A549 (cell line): ENCODE measurements around the gene DPPA5. TPM values are rescaled to one million over a fixed set of nuclear protein-coding genes. Genes with fewer than 3 reads are reported as not detected.

Experiments
- ATAC-seq, 2 experiments: fragments of 200-7000 bp in 1 of 2; fragments of >200 bp in 1 of 2; cut with Nextera tagmentation in 1 of 2; cut with Tn5 transposase in 1 of 2; 3 replicates each; pipeline versions ENCODE4 v1.8.0 to v1.9.1; 2018 to 2020; ENCODE audit warnings: mild to moderate bottlenecking in 1 of 2, moderate library complexity in 1 of 2
- CTCF ChIA-PET: fragments of 300-600 bp; sonication (Branson Sonifier 250); formaldehyde crosslinking; extraction: SDS; loops from one replicate; lab custom pipeline; 2021; ENCODE audit warnings: antibody characterized with exemption, inconsistent platforms; lab: Yijun Ruan, JAX
- POLR2A ChIA-PET: fragments of 350-600 bp; formaldehyde crosslinking; extraction: SDS; loops from one replicate; lab custom pipeline; 2021; ENCODE audit warnings: antibody characterized with exemption, inconsistent platforms; lab: Yijun Ruan, JAX
- DNase-seq, 2 experiments: peaks; one replicate each; pipeline versions ENCODE4 v3.0.0 to v3.0.0-alpha.2; 2011 to 2016; ENCODE audit warnings: low read depth in 1 of 2, low spot score in 1 of 2
- FAIRE-seq: peaks from 2 replicates; lab custom pipeline; 2011; peaks lifted over from hg19 to GRCh38; lab: Jason Lieb, UNC
- H3K27ac ChIP-seq, 2 experiments: fragments of >200 bp; sonication (Bioruptor Twin); formaldehyde crosslinking; 3 replicates each; pipeline ENCODE4 v1.5.1; 2016 to 2017
- H3K4me1 ChIP-seq: fragments of >200 bp; sonication (Bioruptor Twin); formaldehyde crosslinking; 3 replicates; pipeline ENCODE4 v1.6.1; 2016
- H3K4me2 ChIP-seq: fragments of >200 bp; sonication (Bioruptor Twin); formaldehyde crosslinking; 3 replicates; pipeline ENCODE4 v1.6.1; 2016
- H3K4me3 ChIP-seq: fragments of >200 bp; sonication (Bioruptor Twin); formaldehyde crosslinking; 3 replicates; pipeline ENCODE4 v1.5.1; 2016
- H3K9me3 ChIP-seq: fragments of >200 bp; sonication (Bioruptor Twin); formaldehyde crosslinking; 3 replicates; pipeline ENCODE4 v1.6.1; 2016
- ESRRA ChIP-seq: fragments of 150-350 bp; IDR thresholded peaks from 2 replicates; pipeline ENCODE4 v1.6.1; 2014; ENCODE audit warnings: mild to moderate bottlenecking, low read length, borderline replicate concordance
- FOSB ChIP-seq: fragments of 250-450 bp; sonication (Bioruptor Pico); IDR thresholded peaks from 2 replicates; pipeline ENCODE4 v1.5.0; 2020; ENCODE audit warnings: mild to moderate bottlenecking, moderate library complexity
- FOSL2 ChIP-seq, 2 experiments: fragments of 450-650 bp in 1 of 2; fragments of >200 bp in 1 of 2; sonication (Bioruptor Twin) in 1 of 2; formaldehyde crosslinking; IDR thresholded peaks; 2 replicates each; pipeline versions ENCODE4 v1.5.0 to v1.6.1; 2016 to 2020; ENCODE audit warnings: mild to moderate bottlenecking in 1 of 2, moderate library complexity in 1 of 2
- HEYL ChIP-seq: fragments of 250-450 bp; sonication (Bioruptor Pico); IDR thresholded peaks from 2 replicates; pipeline ENCODE4 v1.8.0; 2021; ENCODE audit warnings: mild to moderate bottlenecking, moderate library complexity
- JUNB ChIP-seq: fragments of >200 bp; sonication (Bioruptor Twin); formaldehyde crosslinking; IDR thresholded peaks from 2 replicates; pipeline ENCODE4 v1.6.1; 2016
- KDM5A ChIP-seq: fragments of 200-600 bp; sonication (generic); IDR thresholded peaks from 2 replicates; pipeline ENCODE4 v1.6.1; 2016; ENCODE audit warnings: antibody characterized with exemption, mild to moderate bottlenecking
- MAFK ChIP-seq: fragments of 450-650 bp; IDR thresholded peaks from 2 replicates; pipeline ENCODE4 v1.6.1; 2014; ENCODE audit not compliant: partially characterized antibody
- MAZ ChIP-seq: fragments of 150-350 bp; IDR thresholded peaks from 2 replicates; pipeline ENCODE4 v1.6.1; 2014; ENCODE audit warnings: antibody characterized with exemption, low read depth, low read length, borderline replicate concordance
- MYC ChIP-seq: IDR thresholded peaks from 2 replicates; pipeline ENCODE4 v1.6.1; 2012; ENCODE audit warnings: mild to moderate bottlenecking, inconsistent platforms, low read length, improper control_type of control experiment, borderline replicate concordance
- RARB ChIP-seq: fragments of 250-450 bp; sonication (Bioruptor Pico); IDR thresholded peaks from 2 replicates; pipeline ENCODE4 v1.8.0; 2021; ENCODE audit warnings: mild to moderate bottlenecking, moderate library complexity
- RCOR1 ChIP-seq: fragments of 150-350 bp; IDR thresholded peaks from 2 replicates; pipeline ENCODE4 v1.6.1; 2014; ENCODE audit warnings: antibody characterized with exemption, low read length, low read depth
- SREBF2 ChIP-seq: fragments of 450-650 bp; IDR thresholded peaks from 2 replicates; pipeline ENCODE4 v1.6.1; 2014; ENCODE audit warnings: mild to moderate bottlenecking, moderate library complexity
- TP53 ChIP-seq: fragments of 250-450 bp; sonication (Bioruptor Pico); IDR thresholded peaks from 2 replicates; pipeline ENCODE4 v1.5.0; 2021; ENCODE audit warnings: mild to moderate bottlenecking, moderate library complexity
- ZC3H11A ChIP-seq: fragments of 450-650 bp; IDR thresholded peaks from 2 replicates; pipeline ENCODE4 v1.6.1; 2014; ENCODE audit warnings: antibody characterized with exemption, mild to moderate bottlenecking
- ZFP36 ChIP-seq: fragments of 450-650 bp; IDR thresholded peaks from 2 replicates; pipeline ENCODE4 v1.6.1; 2014; ENCODE audit warnings: borderline replicate concordance; ENCODE audit not compliant: partially characterized antibody
- WGBS: methylation state at CpG from one replicate; pipeline ENCODE4 v1.1.6; 2017; ENCODE audit errors: missing lambda C conversion rate; 5-methylcytosine and 5-hydroxymethylcytosine counted together
- polyA plus RNA-seq, 4 experiments: library from polyadenylated mRNA; depleted of rRNA in 3 of 4; stranded (reverse); fragments of >200 nt; fragmentation: RNase III in 1 of 4; extraction: RNeasy Plus Mini Kit Qiagen cat#74134 plus additional on column Dnase treatment in 1 of 4; gene quantifications; 2 replicates in 3 of 4; 3 replicates in 1 of 4; pipeline ENCODE4 v1.2.3, GENCODE V29; 2011 to 2017
- TF ChIP-seq, protein P1 (sequence below): fragments of 150-350 bp; IDR thresholded peaks from 2 replicates; pipeline ENCODE4 v1.6.1; 2014; ENCODE audit warnings: low read depth, mild to moderate bottlenecking, low read length
- TF ChIP-seq, protein P2 (sequence below): fragments of >200 bp; sonication (Bioruptor Twin); formaldehyde crosslinking; IDR thresholded peaks from 3 replicates; pipeline ENCODE4 v1.6.1; 2016
- TF ChIP-seq, protein P3 (sequence below): IDR thresholded peaks from 2 replicates; pipeline ENCODE4 v1.6.1; 2012

Gene DPPA5
- polyA plus RNA-seq, 2 of the 4 experiments (the other 2 are of a cell fraction): not detected

DNA sequence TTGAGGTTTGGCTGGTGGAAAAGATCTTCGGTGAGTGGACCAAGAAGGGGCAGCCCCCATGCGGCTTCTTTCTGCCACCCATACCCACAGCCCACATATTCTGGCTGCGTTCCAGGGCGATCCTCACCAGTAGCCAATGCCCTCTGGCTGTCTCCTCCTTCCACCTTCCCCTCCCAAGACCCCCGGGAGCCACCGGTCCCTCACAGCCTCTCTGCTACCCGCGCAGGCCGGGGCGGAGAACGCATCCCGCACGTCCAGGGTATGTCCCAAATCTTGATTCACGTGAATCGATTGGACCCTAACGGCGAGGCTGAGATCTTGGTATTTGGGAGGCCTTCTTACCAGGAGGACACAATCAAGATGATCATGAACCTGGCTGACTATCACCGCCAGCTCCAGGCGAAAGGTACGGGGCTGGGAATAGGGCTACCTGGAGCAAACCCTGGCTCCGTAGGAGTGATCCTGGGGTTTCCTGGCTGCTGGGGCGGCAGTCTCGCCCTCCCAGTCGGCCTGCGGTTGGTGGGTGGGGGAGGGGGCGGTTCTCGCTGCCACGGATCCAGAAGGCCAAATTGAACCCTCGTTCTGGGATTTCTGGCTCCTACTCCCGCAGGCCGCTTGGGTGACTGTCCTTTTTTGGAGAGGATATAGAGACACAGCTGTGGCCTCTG is 8.9 kb upstream of the DPPA5 start:
- ChIA-PET POLR2A (no interaction called here), CTCF (no interaction called here)
- ATAC-seq (no peak), FAIRE-seq (no peak), DNase-seq (no peak)
- Histone ChIP-seq H3K4me2 (no peak overlapping the region), H3K4me3 (no peak overlapping the region), H3K9me3 (no peaks in the 10 kb centered on the region), H3K27ac (no peak overlapping the region), H3K4me1 (no peaks in the 10 kb centered on the region)
- 83% methylated on average over 24 of the region's 31 CpGs for WGBS
- no peak for TF ChIP-seq ESRRA
- no peak for TF ChIP-seq FOSB (CRISPR knock-in tag)
- no peak for TF ChIP-seq MAZ

DNA sequence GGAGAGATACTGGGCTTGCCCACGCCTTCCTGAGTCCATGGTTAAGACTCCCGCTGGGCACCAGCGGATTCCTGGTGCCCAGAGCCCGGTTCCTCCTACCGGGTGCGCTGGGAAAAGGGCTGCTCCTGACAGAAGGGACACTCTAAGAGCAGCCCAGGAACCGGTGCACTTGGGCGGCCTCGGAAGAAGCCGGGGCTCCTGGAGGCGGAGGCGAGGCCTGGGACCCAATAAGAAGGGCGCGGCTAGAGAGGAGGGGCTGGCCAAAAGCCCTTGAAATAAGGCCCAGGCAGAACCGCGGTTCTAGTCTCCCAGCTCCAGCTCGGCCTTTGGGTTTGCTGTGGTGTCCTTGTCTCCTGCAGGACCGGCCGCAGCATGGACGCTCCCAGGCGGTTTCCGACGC is 8.3 kb upstream of the DPPA5 start, which contains the start of gene KHDC3L:
Gene KHDC3L (plus strand): TSS at position 301 of the 400 bp plus-strand sequence. CDS start 72 bp downstream, at position 373.
- no peak within 1 kb of the TSS for H3K4me2 ChIP-seq
- TF ChIP-seq ZFP36: no peak
- TF ChIP-seq, protein P1, sequence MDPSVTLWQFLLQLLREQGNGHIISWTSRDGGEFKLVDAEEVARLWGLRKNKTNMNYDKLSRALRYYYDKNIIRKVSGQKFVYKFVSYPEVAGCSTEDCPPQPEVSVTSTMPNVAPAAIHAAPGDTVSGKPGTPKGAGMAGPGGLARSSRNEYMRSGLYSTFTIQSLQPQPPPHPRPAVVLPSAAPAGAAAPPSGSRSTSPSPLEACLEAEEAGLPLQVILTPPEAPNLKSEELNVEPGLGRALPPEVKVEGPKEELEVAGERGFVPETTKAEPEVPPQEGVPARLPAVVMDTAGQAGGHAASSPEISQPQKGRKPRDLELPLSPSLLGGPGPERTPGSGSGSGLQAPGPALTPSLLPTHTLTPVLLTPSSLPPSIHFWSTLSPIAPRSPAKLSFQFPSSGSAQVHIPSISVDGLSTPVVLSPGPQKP: no peak
- FAIRE-seq (no peak), ATAC-seq (no peak), DNase-seq (no peak)
- CTCF ChIA-PET: no interaction called here
- POLR2A ChIA-PET: no interaction called here
- no peaks in the 10 kb centered on the region for H3K9me3 ChIP-seq
- H3K4me1 ChIP-seq: no peaks in the 10 kb centered on the region
- 88% methylated on average over 20 of the region's 23 CpGs for WGBS
- no peak within 1 kb of the TSS for H3K4me3 ChIP-seq
- H3K27ac ChIP-seq: no peak within 1 kb of the TSS

DNA sequence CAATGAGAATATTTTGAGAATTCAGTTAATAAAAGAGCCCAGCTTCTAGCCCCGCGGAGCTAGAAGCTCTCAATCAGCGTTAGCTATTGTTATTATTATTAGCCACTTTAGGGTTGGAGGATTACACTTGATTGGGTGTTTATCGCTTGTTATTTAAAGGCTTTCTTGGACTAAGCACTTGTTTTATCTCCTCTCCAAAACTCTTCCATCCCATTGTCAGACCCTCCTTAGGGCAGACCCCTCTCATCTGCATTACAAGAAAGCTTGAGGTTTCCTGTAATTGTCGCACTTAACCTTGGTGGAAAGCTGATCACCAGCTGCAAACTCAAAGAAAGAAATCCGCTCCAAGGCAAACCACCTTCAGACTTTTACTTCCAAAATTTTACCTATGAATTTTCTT is 4.8 kb downstream of the DPPA5 start:
- CTCF ChIA-PET: interaction anchor here (1.2 kb wide), 1 partner anchor 39 kb away, joined by 3 read pairs; no protein-coding TSS in a partner anchor
- Histone ChIP-seq H3K4me1 (no peaks in the 10 kb centered on the region), H3K4me3 (no peak overlapping the region), H3K4me2 (no peak overlapping the region), H3K9me3 (no peaks in the 10 kb centered on the region), H3K27ac (no peak overlapping the region)
- FAIRE-seq (no peak), ATAC-seq (no peak), DNase-seq (no peak)
- whole genome bisulfite sequencing: 78% methylated on average over 6 of the region's 6 CpGs
- POLR2A ChIA-PET: no interaction called here
- TF ChIP-seq SREBF2 (no peak), ZC3H11A (no peak), ESRRA (no peak), TP53 (CRISPR knock-in tag) (no peak), KDM5A (no peak), RARB (CRISPR knock-in tag) (no peak), MYC (no peak), HEYL (CRISPR knock-in tag) (no peak), MAFK (no peak), ZFP36 (no peak), JUNB (no peak), RCOR1 (no peak), FOSL2 (IDR thresholded peaks at IDR 0.05) (no peak), FOSL2 (CRISPR knock-in tag; IDR thresholded peaks at IDR 0.05) (no peak)
- TF ChIP-seq, protein P2, sequence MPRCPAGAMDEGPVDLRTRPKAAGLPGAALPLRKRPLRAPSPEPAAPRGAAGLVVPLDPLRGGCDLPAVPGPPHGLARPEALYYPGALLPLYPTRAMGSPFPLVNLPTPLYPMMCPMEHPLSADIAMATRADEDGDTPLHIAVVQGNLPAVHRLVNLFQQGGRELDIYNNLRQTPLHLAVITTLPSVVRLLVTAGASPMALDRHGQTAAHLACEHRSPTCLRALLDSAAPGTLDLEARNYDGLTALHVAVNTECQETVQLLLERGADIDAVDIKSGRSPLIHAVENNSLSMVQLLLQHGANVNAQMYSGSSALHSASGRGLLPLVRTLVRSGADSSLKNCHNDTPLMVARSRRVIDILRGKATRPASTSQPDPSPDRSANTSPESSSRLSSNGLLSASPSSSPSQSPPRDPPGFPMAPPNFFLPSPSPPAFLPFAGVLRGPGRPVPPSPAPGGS: no peak
- TF ChIP-seq, protein P3, sequence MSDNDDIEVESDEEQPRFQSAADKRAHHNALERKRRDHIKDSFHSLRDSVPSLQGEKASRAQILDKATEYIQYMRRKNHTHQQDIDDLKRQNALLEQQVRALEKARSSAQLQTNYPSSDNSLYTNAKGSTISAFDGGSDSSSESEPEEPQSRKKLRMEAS: no peak
- TF ChIP-seq, protein P1: no peak
